HG02610 (cell line): Measurements from ENCODE around the gene EFL1.

Source experiments
- ATAC-seq: cut with Tn5 transposase; IDR thresholded peaks from one replicate; pipeline ENCODE4 v1.9.1; 2021; ENCODE audit warnings: mild to moderate bottlenecking, moderate library complexity; ENCODE audit not compliant: unreplicated experiment

EFL1 gene

GRCh38 chr15:82086243-82086995 is 176.1 kb downstream of the EFL1 start:
- ATAC-seq = no peak

GRCh38 chr15:82081914-82082762 is 180.4 kb downstream of the EFL1 start:
- no peak for ATAC-seq

- ATAC-seq = no peak
These were observed 181.8 kb downstream of the EFL1 start for GRCh38 chr15:82080774-82081173.
